Testis (tissue), 3 donors: ENCODE results near the gene MYOM1. TPM values are rescaled to one million over a fixed set of nuclear protein-coding genes. Genes with fewer than 3 reads are reported as not detected.
A peak's percentile ranks its signal among the peaks of the same experiment; 100 is the strongest.

Experiments used
- DNase-seq: peaks from one replicate; pipeline ENCODE4 v3.0.0-alpha.2; 2019
- H3K27ac ChIP-seq, 2 donors: fragments of 200-600 bp; sonication (generic); one replicate each; pipeline ENCODE4 v1.5.1; 2019
- H3K27me3 ChIP-seq: fragments of 200-600 bp; sonication (generic); one replicate; pipeline ENCODE4 v1.5.1; 2019
- H3K36me3 ChIP-seq: fragments of 200-600 bp; sonication (generic); one replicate; pipeline ENCODE4 v1.5.1; 2017; ENCODE audit warnings: low read depth; ENCODE audit errors: missing control alignments
- H3K4me1 ChIP-seq: fragments of 200-600 bp; sonication (generic); one replicate; pipeline ENCODE4 v1.5.1; 2019
- H3K4me3 ChIP-seq, 2 donors: fragments of 200-600 bp; sonication (generic); one replicate each; pipeline ENCODE4 v1.5.1; 2017 to 2019
- H3K9me3 ChIP-seq: fragments of 200-600 bp; sonication (generic); one replicate; pipeline ENCODE4 v1.5.1; 2017
- CTCF ChIP-seq, 3 experiments: fragments of 450-650 bp in 2 of 3; fragments of 200-600 bp in 1 of 3; sonication (generic) in 1 of 3; IDR thresholded peaks; one replicate each; pipeline ENCODE4 v1.5.1; 2016 to 2019; ENCODE audit warnings: antibody characterized with exemption in 3 of 3, mild to moderate bottlenecking in 2 of 3, moderate library complexity in 1 of 3
- POLR2A ChIP-seq: fragments of 450-650 bp; IDR thresholded peaks from one replicate; pipeline ENCODE4 v1.6.1; 2017; ENCODE audit warnings: antibody characterized with exemption, mild to moderate bottlenecking, moderate library complexity
- WGBS, 2 donors: methylation state at CpG; one replicate each; pipeline ENCODE4 v1.1.5; 2018; 5-methylcytosine and 5-hydroxymethylcytosine counted together
- intact Hi-C: fragments of 100-400 bp; cut with DNase I; formaldehyde crosslinking; loops from one replicate; pipeline ENCODE4 v1.15.1; 2023; ENCODE audit warnings: low total_unique reads
- polyA plus RNA-seq: library from polyadenylated mRNA; stranded (reverse); fragments of 350-450 nt; fragmentation: Illumina TruSeq; extraction: RNeasy Lipid Tissue Mini Kit (QIAGEN cat#74804); gene quantifications from one replicate; pipeline ENCODE4 v1.2.3, GENCODE V29; 2014; ENCODE audit warnings: low read depth, low replicate concordance; ENCODE audit not compliant: insufficient read depth
- total RNA-seq, 2 donors: library from RNA; depleted of rRNA; stranded (reverse); fragments of >200 nt; gene quantifications; one replicate each; pipeline ENCODE4 v1.2.3, GENCODE V29; 2016

The MYOM1 gene
- total and polyA plus RNA-seq, 3 donors from 2014 or later, result 9.1 to 19.9 (median 16.9) TPM

GRCh38 chr18:3265564-3266033, 45.8 kb upstream of the MYOM1 start:
- Histone ChIP-seq H3K4me1 (peaks cover 36% of the 10 kb centered on the region), H3K27ac (no peak overlapping the region), H3K36me3 (no peaks in the 10 kb centered on the region), H3K4me3 (no peak overlapping the region), H3K27me3 (no peaks in the 10 kb centered on the region), H3K9me3 (no peaks in the 10 kb centered on the region)
- WGBS, 2 donors, result 59 to 66% methylated on average over 3 of the region's 3 CpGs
- no peak for DNase-seq
- intact Hi-C loops, result no loop called here
- no peak for TF ChIP-seq CTCF (IDR thresholded peaks at IDR 0.05)
- no peak for TF ChIP-seq POLR2A

GRCh38 chr18:3264362-3264761, 44.6 kb upstream of the MYOM1 start:
- intact Hi-C loops, result no loop called here
- peaks cover 32% of the 10 kb centered on the region for H3K4me1 ChIP-seq
- no peak overlapping the region for H3K4me3 ChIP-seq

GRCh38 chr18:3263132-3263700, 43.4 kb upstream of the MYOM1 start:
- WGBS, 2 donors, result 8 to 16% methylated on average over 8 of the region's 8 CpGs
- peak overlapping the region; percentile 96 to 99 for H3K4me3 ChIP-seq
- H3K9me3 ChIP-seq, result no peaks in the 10 kb centered on the region
- TF ChIP-seq POLR2A (no peak), CTCF (IDR thresholded peaks at IDR 0.05) (no peak)
- DNase-seq, result no peak
- intact Hi-C loops, result no loop called here
- H3K36me3 ChIP-seq, result no peaks in the 10 kb centered on the region
- no peaks in the 10 kb centered on the region for H3K27me3 ChIP-seq
- H3K4me1 ChIP-seq, result peaks cover 29% of the 10 kb centered on the region
- H3K27ac ChIP-seq, result peak overlapping the region; percentile 92 to 94

More at GRCh38 chr18:3264362-3264761, 44.6 kb upstream of the MYOM1 start:
- DNase-seq, result no peak
- H3K27me3 ChIP-seq, result no peaks in the 10 kb centered on the region
- no peak for TF ChIP-seq CTCF (IDR thresholded peaks at IDR 0.05)
- no peak for TF ChIP-seq POLR2A
- no peaks in the 10 kb centered on the region for H3K9me3 ChIP-seq
- H3K27ac ChIP-seq, result no peak overlapping the region
- no peaks in the 10 kb centered on the region for H3K36me3 ChIP-seq
- WGBS, 2 donors, result 30 to 43% methylated on average over 2 of the region's 2 CpGs

- no peak for TF ChIP-seq CTCF (IDR thresholded peaks at IDR 0.05)
- no peak for TF ChIP-seq POLR2A
- intact Hi-C loops, result no loop called here
- Histone ChIP-seq H3K36me3 (no peaks in the 10 kb centered on the region), H3K27ac (peak overlapping the region; percentile 92 to 94), H3K4me3 (peak overlapping the region; percentile 96 to 99), H3K27me3 (no peaks in the 10 kb centered on the region), H3K9me3 (no peaks in the 10 kb centered on the region), H3K4me1 (peaks cover 25% of the 10 kb centered on the region)
- peak; percentile 38 for DNase-seq
- 1% methylated on average over 13 to 25 of the region's 69 CpGs for WGBS, 2 donors
Observed at GRCh38 chr18:3262234-3263131, 42.7 kb upstream of the MYOM1 start.
